ENCODE data around the gene DLG5. TPM values are rescaled to one million over a fixed set of nuclear protein-coding genes. Genes with fewer than 3 reads are reported as not detected.

DLG5 gene
- total RNA-seq, 1 experiment from 2014 or later, result 69.7 TPM

DNA sequence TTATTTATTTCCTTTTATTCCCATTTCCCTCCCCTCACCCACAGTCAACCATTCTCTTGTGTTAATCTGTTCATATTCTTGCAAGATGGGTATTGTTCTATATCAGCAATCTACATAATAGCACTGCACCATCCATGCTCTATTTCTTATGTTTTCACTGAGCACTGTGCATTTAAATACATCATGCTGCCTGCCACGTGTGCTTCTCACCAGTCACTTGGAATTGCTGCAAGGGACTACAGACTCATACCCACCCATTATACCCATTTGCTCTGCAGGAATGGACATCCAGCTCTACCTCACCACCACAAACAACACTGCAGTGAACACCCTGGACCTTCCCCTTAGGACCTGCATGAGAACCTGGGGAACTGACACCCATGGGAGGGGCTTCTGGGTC is 20.8 kb downstream of the DLG5 start:
- H3K27ac Mint-ChIP-seq (ENCODE audit: unreplicated experiment), result no peak overlapping the region
- no peak overlapping the region for H3K4me3 Mint-ChIP-seq (ENCODE audit: unreplicated experiment)
- no peaks in the 10 kb centered on the region for H3K9me3 ChIP-seq
- peaks cover 58% of the 10 kb centered on the region for H3K4me1 ChIP-seq
- H3K9me3 Mint-ChIP-seq (ENCODE audit: unreplicated experiment), result no peaks in the 10 kb centered on the region
- ChIA-PET POLR2A (no interaction called here), CTCF (no interaction called here)
- no peak for DNase-seq
- peaks cover 45% of the 10 kb centered on the region for H3K36me3 Mint-ChIP-seq (ENCODE audit: insufficient read depth, unreplicated experiment)
- no TSS peak for BruUV-seq (replicated peaks)
- TF ChIP-seq, protein P1, sequence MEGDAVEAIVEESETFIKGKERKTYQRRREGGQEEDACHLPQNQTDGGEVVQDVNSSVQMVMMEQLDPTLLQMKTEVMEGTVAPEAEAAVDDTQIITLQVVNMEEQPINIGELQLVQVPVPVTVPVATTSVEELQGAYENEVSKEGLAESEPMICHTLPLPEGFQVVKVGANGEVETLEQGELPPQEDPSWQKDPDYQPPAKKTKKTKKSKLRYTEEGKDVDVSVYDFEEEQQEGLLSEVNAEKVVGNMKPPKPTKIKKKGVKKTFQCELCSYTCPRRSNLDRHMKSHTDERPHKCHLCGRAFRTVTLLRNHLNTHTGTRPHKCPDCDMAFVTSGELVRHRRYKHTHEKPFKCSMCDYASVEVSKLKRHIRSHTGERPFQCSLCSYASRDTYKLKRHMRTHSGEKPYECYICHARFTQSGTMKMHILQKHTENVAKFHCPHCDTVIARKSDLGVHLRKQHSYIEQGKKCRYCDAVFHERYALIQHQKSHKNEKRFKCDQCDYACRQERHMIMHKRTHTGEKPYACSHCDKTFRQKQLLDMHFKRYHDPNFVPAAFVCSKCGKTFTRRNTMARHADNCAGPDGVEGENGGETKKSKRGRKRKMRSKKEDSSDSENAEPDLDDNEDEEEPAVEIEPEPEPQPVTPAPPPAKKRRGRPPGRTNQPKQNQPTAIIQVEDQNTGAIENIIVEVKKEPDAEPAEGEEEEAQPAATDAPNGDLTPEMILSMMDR (IDR thresholded peaks at IDR 0.05; ENCODE audit: insufficient read depth in 1 of 2, low read depth in 1 of 2, low read length in 1 of 2, severe bottlenecking in 1 of 2, unreplicated experiment in 1 of 2), result no peak
- intact Hi-C loops (cut with micrococcal nuclease; ENCODE audit: unreplicated experiment), result loop anchor here (5.0 kb wide), 1 partner anchor 58 kb away; no protein-coding TSS in a partner anchor
- H3K27me3 Mint-ChIP-seq (ENCODE audit: insufficient read depth, unreplicated experiment), result no peaks in the 10 kb centered on the region
- H3K4me1 Mint-ChIP-seq (ENCODE audit: low read depth, unreplicated experiment), result peaks cover 56% of the 10 kb centered on the region
- no peaks in the 10 kb centered on the region for H3K27me3 ChIP-seq (replicated peaks; ENCODE audit: control insufficient read depth, insufficient read depth, low read length)
- no peak overlapping the region for H3K4me3 ChIP-seq (ENCODE audit: low read depth, low read length)
- H3K36me3 ChIP-seq (ENCODE audit: control insufficient read depth, insufficient read depth, low read length), result peaks cover 2% of the 10 kb centered on the region; the same call in 1 of the 2 replicates

DNA sequence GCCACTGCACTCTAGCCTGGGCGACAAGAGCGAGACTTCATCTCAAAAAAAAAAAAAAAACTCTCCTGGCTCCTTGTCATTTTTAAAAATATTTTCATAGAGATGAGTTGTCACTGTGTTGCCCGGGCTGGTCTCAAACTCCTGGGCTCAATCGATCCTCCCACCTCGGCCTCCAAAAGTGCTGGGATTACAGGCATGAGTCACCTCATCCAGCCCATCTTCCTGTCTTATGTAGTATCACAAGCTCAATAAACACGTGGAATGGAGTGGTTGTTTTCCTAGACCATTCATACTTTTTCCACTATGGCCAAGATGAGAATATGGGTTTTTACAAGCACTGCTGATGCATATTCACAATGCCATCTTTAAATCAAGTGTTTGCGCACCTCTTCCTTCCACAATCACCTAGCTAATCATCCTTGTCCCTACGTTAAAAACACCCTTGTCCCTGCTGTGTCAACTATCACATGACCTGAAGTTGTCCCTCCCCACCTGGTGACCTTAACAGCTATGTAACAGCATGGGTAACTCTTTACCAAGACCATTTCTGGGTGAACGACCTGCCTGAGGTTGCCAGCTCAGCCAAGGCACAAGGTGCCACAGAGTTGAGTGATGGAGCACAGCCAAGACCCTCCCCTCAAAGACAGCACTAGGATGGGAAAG is 21.3 kb downstream of the DLG5 start:
- no peaks in the 10 kb centered on the region for H3K27me3 Mint-ChIP-seq (ENCODE audit: insufficient read depth, unreplicated experiment)
- ChIA-PET POLR2A (interaction anchor here (0.6 kb wide), 1 partner anchor 60 kb away, joined by 4 read pairs; no protein-coding TSS in a partner anchor), CTCF (no interaction called here)
- no peaks in the 10 kb centered on the region for H3K9me3 Mint-ChIP-seq (ENCODE audit: unreplicated experiment)
- intact Hi-C loops (cut with micrococcal nuclease; ENCODE audit: unreplicated experiment), result loop anchor here (5.0 kb wide), 1 partner anchor 58 kb away; no protein-coding TSS in a partner anchor
- H3K4me3 Mint-ChIP-seq (ENCODE audit: unreplicated experiment), result no peak overlapping the region
- H3K36me3 Mint-ChIP-seq (ENCODE audit: insufficient read depth, unreplicated experiment), result peaks cover 45% of the 10 kb centered on the region
- peaks cover 2% of the 10 kb centered on the region; the same call in 1 of the 2 replicates for H3K36me3 ChIP-seq (ENCODE audit: control insufficient read depth, insufficient read depth, low read length)
- peaks cover 52% of the 10 kb centered on the region for H3K4me1 ChIP-seq
- H3K4me3 ChIP-seq (ENCODE audit: low read depth, low read length), result no peak overlapping the region
- no peaks in the 10 kb centered on the region for H3K27me3 ChIP-seq (replicated peaks; ENCODE audit: control insufficient read depth, insufficient read depth, low read length)
- H3K9me3 ChIP-seq, result no peaks in the 10 kb centered on the region
- H3K4me1 Mint-ChIP-seq (ENCODE audit: low read depth, unreplicated experiment), result peaks cover 51% of the 10 kb centered on the region
- TF ChIP-seq, protein P1 (IDR thresholded peaks at IDR 0.05; ENCODE audit: insufficient read depth in 1 of 2, low read depth in 1 of 2, low read length in 1 of 2, severe bottlenecking in 1 of 2, unreplicated experiment in 1 of 2), result no peak
- H3K27ac Mint-ChIP-seq (ENCODE audit: unreplicated experiment), result no peak overlapping the region
- DNase-seq, result no peak
- no TSS peak for BruUV-seq (replicated peaks)

DNA sequence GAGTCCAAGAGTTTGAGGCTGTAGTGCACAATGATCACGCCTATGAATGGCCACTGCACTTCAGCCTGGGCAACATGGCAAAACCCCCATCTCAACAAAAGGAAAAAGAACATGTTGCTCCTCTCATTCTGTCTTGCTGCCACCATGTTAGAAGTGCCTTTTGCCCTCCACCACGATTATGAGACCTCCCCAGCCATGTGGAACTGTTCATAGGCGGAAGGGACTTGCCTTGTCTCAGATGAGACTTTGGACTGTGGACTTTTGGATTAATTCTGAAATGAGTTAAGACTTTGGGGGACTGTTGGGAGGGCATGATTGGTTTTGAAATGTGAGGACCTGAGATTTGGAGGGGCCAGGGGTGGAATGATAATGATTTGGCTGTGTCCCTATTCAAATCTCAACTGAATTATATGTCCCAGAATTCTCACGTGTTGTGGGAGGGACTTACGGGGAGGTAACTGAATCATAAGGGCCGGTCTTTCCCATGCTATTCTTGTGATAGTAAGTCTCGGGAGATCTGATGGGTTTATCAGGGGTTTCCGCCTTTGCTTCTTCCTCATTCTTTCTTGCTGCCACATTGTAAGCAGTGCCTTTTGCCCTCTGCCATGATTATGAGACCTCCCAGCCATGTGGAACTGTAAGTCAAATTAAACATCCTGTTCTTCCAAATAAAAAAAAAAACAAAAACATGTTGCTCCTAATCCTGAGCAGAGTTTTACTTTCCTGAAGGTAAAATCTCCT is 22.3 kb downstream of the DLG5 start:
- ChIA-PET CTCF (no interaction called here), POLR2A (no interaction called here)
- H3K4me3 ChIP-seq (ENCODE audit: low read depth, low read length), result no peak overlapping the region
- H3K27me3 ChIP-seq (replicated peaks; ENCODE audit: control insufficient read depth, insufficient read depth, low read length), result no peaks in the 10 kb centered on the region
- H3K4me1 ChIP-seq, result peaks cover 47% of the 10 kb centered on the region
- Mint-ChIP-seq H3K27me3 (ENCODE audit: insufficient read depth, unreplicated experiment) (no peaks in the 10 kb centered on the region), H3K27ac (ENCODE audit: unreplicated experiment) (no peak overlapping the region), H3K9me3 (ENCODE audit: unreplicated experiment) (no peaks in the 10 kb centered on the region), H3K4me3 (ENCODE audit: unreplicated experiment) (no peak overlapping the region), H3K36me3 (ENCODE audit: insufficient read depth, unreplicated experiment) (peaks cover 37% of the 10 kb centered on the region), H3K4me1 (ENCODE audit: low read depth, unreplicated experiment) (peaks cover 47% of the 10 kb centered on the region)
- BruUV-seq (replicated peaks), result no TSS peak
- H3K36me3 ChIP-seq (ENCODE audit: control insufficient read depth, insufficient read depth, low read length), result peaks cover 2% of the 10 kb centered on the region; the same call in 1 of the 2 replicates
- no peaks in the 10 kb centered on the region for H3K9me3 ChIP-seq
- TF ChIP-seq, protein P1 (IDR thresholded peaks at IDR 0.05; ENCODE audit: insufficient read depth in 1 of 2, low read depth in 1 of 2, low read length in 1 of 2, severe bottlenecking in 1 of 2, unreplicated experiment in 1 of 2), result no peak
- intact Hi-C loops (cut with micrococcal nuclease; ENCODE audit: unreplicated experiment), result no loop called here
- no peak for DNase-seq

All from Caco-2 (cell line).